K562 (cell line): ENCODE measurements around the gene ATF4. TPM values are rescaled to one million over a fixed set of nuclear protein-coding genes. Genes with fewer than 3 reads are reported as not detected.

Experiments used
- BCLAF1 ChIP-seq, 2 experiments: fragments of 450-650 bp in 1 of 2; IDR thresholded peaks; 2 replicates each; pipeline ENCODE4 v1.6.1; 2011 to 2017; ENCODE audit warnings: low read depth in 2 of 2, antibody characterized with exemption in 1 of 2, borderline replicate concordance in 1 of 2, low read length in 1 of 2, mild to moderate bottlenecking in 1 of 2, mixed read lengths in 1 of 2; ENCODE audit not compliant: control insufficient read depth in 1 of 2
- CBX8 ChIP-seq: fragments of 200-600 bp; sonication (generic); IDR thresholded peaks from 2 replicates; pipeline ENCODE4 v1.6.1; 2012; ENCODE audit warnings: borderline replicate concordance, mixed run types, low read depth, mild to moderate bottlenecking, moderate library complexity, mixed read lengths, low read length, control low read depth, inconsistent platforms; ENCODE audit not compliant: poor library complexity, severe bottlenecking; ENCODE audit errors: extremely low read depth
- COPS2 ChIP-seq: fragments of 450-650 bp; conservative IDR thresholded peaks from 2 replicates; pipeline ENCODE4 v1.6.1; 2016; ENCODE audit warnings: mild to moderate bottlenecking, moderate library complexity
- GABPA ChIP-seq: fragments of 200-800 bp; sonication (Bioruptor generic); conservative IDR thresholded peaks from 2 replicates; pipeline ENCODE4 v1.6.1; 2016; ENCODE audit warnings: low read depth, missing genetic modification characterization, missing compliant biosample characterization
- NFRKB ChIP-seq: fragments of 450-650 bp; IDR thresholded peaks from 2 replicates; pipeline ENCODE4 v1.6.1; 2016; ENCODE audit warnings: low read depth
- REST ChIP-seq, 2 experiments: fragments of 450-650 bp; formaldehyde crosslinking in 1 of 2; IDR thresholded peaks; 2 replicates each; pipeline versions ENCODE4 v1.4.0 to v1.6.1; 2014 to 2020; ENCODE audit warnings: mild to moderate bottlenecking in 2 of 2, borderline replicate concordance in 1 of 2, low read depth in 1 of 2
- SMARCC2 ChIP-seq: fragments of 450-650 bp; IDR thresholded peaks from 2 replicates; pipeline ENCODE4 v1.6.1; 2017; ENCODE audit warnings: antibody characterized with exemption, moderate library complexity, mild to moderate bottlenecking, low read depth
- USF2 ChIP-seq: sonication (generic); formaldehyde crosslinking; IDR thresholded peaks from 2 replicates; pipeline ENCODE4 v1.5.0; 2020; ENCODE audit warnings: missing genetic modification reagents
- VEZF1 ChIP-seq: fragments of 200-800 bp; sonication (Bioruptor generic); IDR thresholded peaks from 2 replicates; pipeline ENCODE4 v1.6.1; 2017; ENCODE audit warnings: missing genetic modification characterization, missing compliant biosample characterization
- ZNF12 ChIP-seq: sonication (generic); formaldehyde crosslinking; IDR thresholded peaks from 2 replicates; pipeline ENCODE4 v1.4.0; 2020; ENCODE audit warnings: mild to moderate bottlenecking, missing genetic modification reagents
- polyA plus RNA-seq, 8 experiments: library from polyadenylated mRNA; depleted of rRNA in 4 of 8; stranded (reverse) in 5 of 8; unstranded in 3 of 8; fragments of >200 nt; fragmentation: Nextera tagmentation in 2 of 8; fragmentation: Illumina TruSeq in 1 of 8; extraction: Ambion mirVana in 2 of 8; extraction: Trizol in 1 of 8; gene quantifications; 2 replicates each; pipeline versions ENCODE4 v1.2.1 to v1.2.3, GENCODE V29; 2011 to 2014; ENCODE audit warnings: inconsistent platforms in 1 of 8, missing spikeins in 1 of 8
- total RNA-seq, 7 experiments: library from RNA; depleted of rRNA in 6 of 7; stranded (reverse); fragments of >200 nt in 6 of 7; fragmentation: Illumina TruSeq in 2 of 7; extraction: Trizol in 2 of 7; gene quantifications; 2 replicates each; pipeline versions ENCODE4 v1.2.1 to v1.2.3, GENCODE V29; 2011 to 2021; ENCODE audit warnings: low replicate concordance in 1 of 7

The ATF4 gene
- total and polyA plus RNA-seq, 9 of the 15 experiments (the other 6 are each of a cell fraction or from before 2014, with no cell fraction given) = 93.1 to 723 (median 355) TPM

GRCh38 chr22:39520226-39521105, at the start of gene ATF4 (continued):
- no peak for TF ChIP-seq BCLAF1 (IDR thresholded peaks at IDR 0.05; ENCODE audit: borderline replicate concordance in 1 of 2, control insufficient read depth in 1 of 2, low read depth in 2 of 2, low read length in 1 of 2)
- TF ChIP-seq COPS2 = no peak
- TF ChIP-seq ZNF12 = no peak
- TF ChIP-seq SMARCC2 = no peak
- peak; percentile 95 for TF ChIP-seq GABPA (tag)
- TF ChIP-seq NFRKB = peak; percentile 100
- peak; percentile 34; the same call in 1 of the 2 replicates for TF ChIP-seq VEZF1 (CRISPR knock-in tag)
- peak; percentile 76 for TF ChIP-seq REST (IDR thresholded peaks at IDR 0.05; ENCODE audit: borderline replicate concordance)
- TF ChIP-seq REST (CRISPR knock-in tag; IDR thresholded peaks at IDR 0.05; ENCODE audit: low read depth) = no peak
- peak; percentile 95 for TF ChIP-seq USF2 (CRISPR knock-in tag)
- TF ChIP-seq CBX8 = no peak
